H1 (cell line): ENCODE measurements around the gene LHFPL6. TPM values are rescaled to one million over a fixed set of nuclear protein-coding genes. Genes with fewer than 3 reads are reported as not detected.

Experiments
- CTCF ChIA-PET: fragments of 300-600 bp; sonication (Branson Sonifier 250); formaldehyde crosslinking; loops from one replicate; lab custom pipeline; 2021; ENCODE audit not compliant: partially characterized antibody; lab: Charles Lee
- POLR2A ChIA-PET: fragments of 300-600 bp; sonication (Branson Sonifier 250); formaldehyde crosslinking; loops from one replicate; lab custom pipeline; 2021; ENCODE audit warnings: inconsistent platforms; ENCODE audit not compliant: partially characterized antibody; lab: Charles Lee
- DNase-seq, 2 experiments: peaks; one replicate each; pipeline versions ENCODE4 v3.0.0 to v3.0.0-alpha.2; 2010 to 2022; ENCODE audit warnings: low spot score in 2 of 2, low read depth in 1 of 2, mixed read lengths in 1 of 2
- FAIRE-seq: peaks from 2 replicates; lab custom pipeline; 2011; peaks lifted over from hg19 to GRCh38; lab: Jason Lieb, UNC
- H2AFZ ChIP-seq: 2 replicates; pipeline ENCODE4 v1.8.1; 2012; ENCODE audit warnings: low read length, inconsistent platforms
- H2AK5ac ChIP-seq: 2 replicates; pipeline ENCODE4 v1.6.1; 2013; ENCODE audit warnings: low read depth, low read length
- H2BK120ac ChIP-seq: replicated peaks from 2 replicates; pipeline ENCODE3; 2013; ENCODE audit warnings: low read depth, low read length, inconsistent platforms
- H2BK12ac ChIP-seq: 2 replicates; pipeline ENCODE4 v1.6.1; 2013; ENCODE audit warnings: low read depth, low read length
- H2BK15ac ChIP-seq: 2 replicates; pipeline ENCODE4 v1.6.1; 2013; ENCODE audit warnings: low read length
- H2BK20ac ChIP-seq: 2 replicates; pipeline ENCODE4 v1.6.1; 2013; ENCODE audit warnings: low read length
- H2BK5ac ChIP-seq: 2 replicates; pipeline ENCODE4 v1.6.1; 2013; ENCODE audit warnings: low read depth, low read length
- H3K14ac ChIP-seq: 2 replicates; pipeline ENCODE4 v1.6.1; 2013; ENCODE audit warnings: inconsistent platforms; ENCODE audit not compliant: insufficient read length
- H3K18ac ChIP-seq: 2 replicates; pipeline ENCODE4 v1.6.1; 2013; ENCODE audit warnings: low read length; ENCODE audit errors: extremely low read depth
- H3K23ac ChIP-seq: 2 replicates; pipeline ENCODE4 v1.6.1; 2013; ENCODE audit warnings: inconsistent platforms; ENCODE audit not compliant: insufficient read length
- H3K23me2 ChIP-seq: 2 replicates; pipeline ENCODE4 v1.6.1; 2013; ENCODE audit warnings: low read depth, low read length
- H3K27ac ChIP-seq: 2 replicates; pipeline ENCODE4 v1.6.1; 2011; ENCODE audit warnings: low read depth, low read length, inconsistent platforms
- H3K27me3 ChIP-seq, 4 experiments: replicated peaks in 1 of 4; 1 replicate in 1 of 4; 2 replicates in 3 of 4; pipeline versions ENCODE4 v1.6.1 to v1.8.1; 2011 to 2013; ENCODE audit warnings: low read length in 3 of 4, mild to moderate bottlenecking in 3 of 4, inconsistent platforms in 2 of 4, mixed read lengths in 2 of 4, moderate library complexity in 1 of 4; ENCODE audit not compliant: control insufficient read depth in 3 of 4, insufficient read depth in 3 of 4; ENCODE audit errors: extremely low read depth in 1 of 4
- H3K36me3 ChIP-seq, 4 experiments: 2 replicates each; pipeline versions ENCODE4 v1.6.1 to v1.8.1; 2011 to 2013; ENCODE audit warnings: mild to moderate bottlenecking in 4 of 4, low read length in 3 of 4, moderate library complexity in 2 of 4, control low read depth in 1 of 4, inconsistent platforms in 1 of 4; ENCODE audit not compliant: insufficient read depth in 4 of 4, control insufficient read depth in 2 of 4
- H3K4ac ChIP-seq: replicated peaks from 2 replicates; pipeline ENCODE3; 2013; ENCODE audit warnings: low read length, low read depth, mixed read lengths, inconsistent platforms; ENCODE audit not compliant: insufficient read length
- H3K4me1 ChIP-seq, 4 experiments: replicated peaks in 1 of 4; 1 replicate in 1 of 4; 2 replicates in 3 of 4; pipeline versions ENCODE4 v1.6.1 to v1.8.1; 2011 to 2013; ENCODE audit warnings: low read length in 3 of 4, inconsistent platforms in 2 of 4, mixed read lengths in 1 of 4; ENCODE audit not compliant: insufficient read depth in 4 of 4, control insufficient read depth in 3 of 4
- H3K4me2 ChIP-seq, 2 experiments: 2 replicates each; pipeline versions ENCODE4 v1.6.1 to v1.8.1; 2011 to 2013; ENCODE audit warnings: low read depth in 2 of 2, low read length in 2 of 2, control low read depth in 1 of 2, inconsistent platforms in 1 of 2, mild to moderate bottlenecking in 1 of 2; ENCODE audit not compliant: insufficient read depth in 1 of 2
- H3K4me3 ChIP-seq, 4 experiments: fragments of 200-600, 300-600 bp in 1 of 4; sonication (generic), shearing (Covaris generic), sonication (Bioruptor Twin) in 1 of 4; 2 replicates each; pipeline versions ENCODE4 v1.5.1 to v1.8.1; 2011 to 2016; ENCODE audit warnings: low read length in 4 of 4, low read depth in 3 of 4, control low read depth in 2 of 4, inconsistent platforms in 2 of 4, mild to moderate bottlenecking in 2 of 4, mixed read lengths in 1 of 4, moderate library complexity in 1 of 4; ENCODE audit not compliant: insufficient read depth in 2 of 4; ENCODE audit errors: extremely low read depth in 1 of 4
- H3K56ac ChIP-seq: replicated peaks from 2 replicates; pipeline ENCODE3; 2013; ENCODE audit warnings: low read depth, mild to moderate bottlenecking, mixed read lengths, low read length, inconsistent platforms; ENCODE audit not compliant: insufficient read length
- H3K79me1 ChIP-seq: 2 replicates; pipeline ENCODE4 v1.6.1; 2013; ENCODE audit warnings: low read depth, low read length, control low read depth
- H3K79me2 ChIP-seq, 2 experiments: 2 replicates each; pipeline versions ENCODE4 v1.6.1 to v1.8.1; 2012 to 2013; ENCODE audit warnings: low read length in 2 of 2, mild to moderate bottlenecking in 2 of 2, inconsistent platforms in 1 of 2; ENCODE audit not compliant: insufficient read depth in 2 of 2, control insufficient read depth in 1 of 2
- H3K9ac ChIP-seq, 4 experiments: replicated peaks in 1 of 4; 1 replicate in 1 of 4; 2 replicates in 3 of 4; pipeline versions ENCODE4 v1.6.1 to v1.8.1; 2011 to 2013; ENCODE audit warnings: low read depth in 3 of 4, low read length in 3 of 4, control low read depth in 2 of 4, mild to moderate bottlenecking in 2 of 4, moderate library complexity in 2 of 4, inconsistent platforms in 1 of 4; ENCODE audit errors: extremely low read depth in 1 of 4
- H3K9me3 ChIP-seq, 2 experiments: 2 replicates each; pipeline versions ENCODE4 v1.6.1 to v1.8.1; 2012 to 2013; ENCODE audit warnings: mild to moderate bottlenecking in 2 of 2, moderate library complexity in 2 of 2, control low read depth in 1 of 2, inconsistent platforms in 1 of 2, low read depth in 1 of 2, low read length in 1 of 2, mixed read lengths in 1 of 2; ENCODE audit not compliant: insufficient read depth in 2 of 2
- H4K20me1 ChIP-seq, 2 experiments: replicated peaks in 1 of 2; 2 replicates each; pipeline versions ENCODE3 to v1.8.1; 2011 to 2013; ENCODE audit warnings: inconsistent platforms in 2 of 2, low read length in 2 of 2, mild to moderate bottlenecking in 1 of 2; ENCODE audit not compliant: insufficient read depth in 2 of 2, control insufficient read depth in 1 of 2
- H4K5ac ChIP-seq: 2 replicates; pipeline ENCODE4 v1.6.1; 2013; ENCODE audit warnings: low read length, low read depth, mixed read lengths, inconsistent platforms; ENCODE audit not compliant: insufficient read length
- H4K8ac ChIP-seq: 2 replicates; pipeline ENCODE4 v1.8.0; 2013; ENCODE audit warnings: mild to moderate bottlenecking, moderate library complexity, low read length, inconsistent platforms; ENCODE audit not compliant: insufficient read depth; ENCODE audit errors: extremely low read depth
- H4K91ac ChIP-seq: replicated peaks from 2 replicates; pipeline ENCODE3; 2013; ENCODE audit warnings: low read length, mixed read lengths, inconsistent platforms; ENCODE audit not compliant: insufficient read length
- BACH1 ChIP-seq: IDR thresholded peaks from 2 replicates; pipeline ENCODE4 v1.6.1; 2012; ENCODE audit warnings: low read length, improper control_type of control experiment
- KDM5A ChIP-seq: fragments of 200-600 bp; IDR thresholded peaks from 2 replicates; pipeline ENCODE4 v1.7.1; 2012; ENCODE audit warnings: mild to moderate bottlenecking, low read length, inconsistent platforms, mixed read lengths
- NRF1 ChIP-seq: IDR thresholded peaks from 2 replicates; pipeline ENCODE4 v1.6.1; 2011; ENCODE audit warnings: mild to moderate bottlenecking, low read depth, low read length, improper control_type of control experiment
- PHF8 ChIP-seq: fragments of 200-600 bp; sonication (generic); conservative IDR thresholded peaks from 2 replicates; pipeline ENCODE4 v1.7.1; 2012; ENCODE audit warnings: low read depth, mild to moderate bottlenecking, inconsistent platforms, low read length, moderate library complexity
- RBBP5 ChIP-seq: IDR thresholded peaks from 2 replicates; pipeline ENCODE4 v1.7.1; 2012; ENCODE audit warnings: low read depth, mild to moderate bottlenecking, inconsistent platforms, low read length, moderate library complexity, borderline replicate concordance
- SP1 ChIP-seq: IDR thresholded peaks from 2 replicates; pipeline ENCODE4 v1.6.1; 2011; ENCODE audit warnings: low read depth, low read length
- SRF ChIP-seq: IDR thresholded peaks from 2 replicates; pipeline ENCODE4 v1.6.1; 2011; ENCODE audit warnings: mild to moderate bottlenecking, low read depth, low read length, moderate library complexity
- TAF7 ChIP-seq: optimal IDR thresholded peaks from 2 replicates; pipeline ENCODE3; 2011; ENCODE audit warnings: low read depth, mild to moderate bottlenecking, inconsistent platforms, low read length, moderate library complexity, borderline replicate concordance
- WGBS, 2 experiments: shearing (Covaris generic) in 1 of 2; methylation state at CpG; one replicate each; pipeline versions ENCODE4 v1.1.6 to v1.1.7; 2013 to 2015; ENCODE audit warnings: low lambda C conversion rate in 2 of 2, mixed read lengths in 2 of 2, inconsistent platforms in 1 of 2, low coverage in 1 of 2, missing lambda C conversion rate in 1 of 2; ENCODE audit not compliant: insufficient replicate concordance in 2 of 2, insufficient coverage in 1 of 2, insufficient read length in 1 of 2; ENCODE audit errors: extremely low coverage in 1 of 2, missing lambda C conversion rate in 1 of 2; 5-methylcytosine and 5-hydroxymethylcytosine counted together
- polyA plus RNA-seq, 7 experiments: library from polyadenylated mRNA; depleted of rRNA in 3 of 7; stranded (reverse) in 5 of 7; unstranded in 2 of 7; fragments of >200 nt in 5 of 7; fragments of 200-250 nt in 2 of 7; gene quantifications; 1 replicate in 5 of 7; 2 replicates in 1 of 7; 4 replicates in 1 of 7; pipeline versions ENCODE4 v1.2.1 to v1.2.3, GENCODE V29; 2011 to 2013; ENCODE audit warnings: missing spikeins in 2 of 7, mixed read lengths in 2 of 7
- total RNA-seq: library from RNA; stranded (reverse); fragmentation: NEBNext Ultra II Directional; extraction: Animal tissue kit (Norgen Biotek cat#: 25700); gene quantifications from 2 replicates; pipeline ENCODE4 v1.2.1, GENCODE V29; 2021
- TF ChIP-seq, protein P1 (sequence below): IDR thresholded peaks from 2 replicates; pipeline ENCODE4 v1.6.1; 2011; ENCODE audit warnings: low read length, improper control_type of control experiment

The LHFPL6 gene
- total and polyA plus RNA-seq, 2 of the 8 experiments (the other 6 are each of a cell fraction or from before 2014, with no cell fraction given): 7.6 to 17.0 TPM

DNA sequence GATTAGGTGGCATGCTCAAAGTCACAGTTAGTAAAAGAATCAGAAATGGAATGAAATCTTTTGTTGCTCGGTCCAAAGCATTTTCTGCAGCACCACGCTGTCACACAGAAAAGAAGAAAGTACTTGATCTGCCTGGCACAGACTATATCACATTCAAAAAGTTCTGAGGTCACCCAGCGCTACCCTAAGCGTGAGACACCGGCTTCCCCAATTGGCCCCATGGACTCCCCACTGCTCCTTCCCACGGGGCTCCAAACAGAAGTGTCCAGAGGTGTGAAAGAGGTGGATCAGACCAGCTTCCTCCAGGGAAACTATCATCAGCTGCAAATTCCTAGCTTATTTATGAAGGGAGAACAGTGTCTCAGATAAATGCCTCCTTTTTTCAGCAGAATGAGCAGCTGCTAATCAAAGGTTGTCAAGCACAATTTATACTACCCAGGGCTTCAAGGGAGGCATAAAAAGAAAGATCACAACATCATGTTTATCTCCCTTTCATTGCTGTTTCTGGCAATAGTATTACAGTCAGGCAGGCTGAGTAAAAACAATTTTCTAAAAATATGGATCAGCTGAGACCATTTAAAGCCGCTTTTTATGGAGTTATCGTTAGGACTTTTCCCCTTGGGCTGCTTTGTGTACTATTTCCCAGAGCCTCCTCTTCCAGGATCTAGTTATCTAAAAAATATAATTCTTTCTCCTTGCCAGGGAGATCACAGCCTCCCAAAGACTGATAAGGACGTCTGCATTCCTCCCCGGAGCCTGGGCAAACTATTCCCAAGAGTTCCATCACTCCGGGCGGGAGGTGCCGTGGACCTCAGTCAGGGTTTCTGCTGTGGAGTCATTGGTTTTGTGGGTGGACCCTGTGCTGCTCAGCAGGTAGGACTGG lies 208.0 kb downstream of the LHFPL6 start:
- ChIA-PET CTCF (interaction anchor here (0.6 to 1.9 kb wide), 6 partner anchors 10 to 251 kb away, joined by 3 to 7 read pairs (median 3); no protein-coding TSS in a partner anchor), POLR2A (no interaction called here)
- no peak overlapping the region for H3K23ac ChIP-seq
- H3K56ac ChIP-seq: no peak overlapping the region
- peaks cover 0 to 8% of the 10 kb centered on the region in 2 experiments for H4K20me1 ChIP-seq
- H4K91ac ChIP-seq: no peak overlapping the region
- H3K4me3 ChIP-seq: no peak overlapping the region
- no peak overlapping the region for H3K18ac ChIP-seq
- 84% methylated on average over 13 of the region's 13 CpGs; no CpG with 5 or more reads in 1 of the 2 experiments for WGBS, 2 experiments
- H2AFZ ChIP-seq: no peak overlapping the region
- peaks cover 3 to 31% (median 14%) of the 10 kb centered on the region in 4 experiments for H3K27me3 ChIP-seq
- H2AK5ac ChIP-seq: no peak overlapping the region
- no peak overlapping the region for H3K4me2 ChIP-seq
- no peak overlapping the region for H2BK5ac ChIP-seq
- H3K4me1 ChIP-seq: peaks cover 0 to 4% (median 0%) of the 10 kb centered on the region in 4 experiments; a peak in 1 of 7 replicates
- FAIRE-seq (no peak), DNase-seq (no peak)
- H3K79me2 ChIP-seq: no peaks in the 10 kb centered on the region
- H4K5ac ChIP-seq: no peak overlapping the region
- no peak overlapping the region for H2BK20ac ChIP-seq
- no peak overlapping the region for H3K9ac ChIP-seq
- no peak overlapping the region for H3K4ac ChIP-seq
- TF ChIP-seq RBBP5 (no peak), TAF7 (no peak), KDM5A (no peak), SRF (no peak), PHF8 (no peak), SP1 (no peak), BACH1 (no peak), NRF1 (no peak)
- TF ChIP-seq, protein P1, sequence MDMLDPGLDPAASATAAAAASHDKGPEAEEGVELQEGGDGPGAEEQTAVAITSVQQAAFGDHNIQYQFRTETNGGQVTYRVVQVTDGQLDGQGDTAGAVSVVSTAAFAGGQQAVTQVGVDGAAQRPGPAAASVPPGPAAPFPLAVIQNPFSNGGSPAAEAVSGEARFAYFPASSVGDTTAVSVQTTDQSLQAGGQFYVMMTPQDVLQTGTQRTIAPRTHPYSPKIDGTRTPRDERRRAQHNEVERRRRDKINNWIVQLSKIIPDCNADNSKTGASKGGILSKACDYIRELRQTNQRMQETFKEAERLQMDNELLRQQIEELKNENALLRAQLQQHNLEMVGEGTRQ: no peak
- no peak overlapping the region for H3K27ac ChIP-seq
- no peaks in the 10 kb centered on the region for H3K36me3 ChIP-seq
- H3K79me1 ChIP-seq: no peaks in the 10 kb centered on the region
- no peak overlapping the region for H3K14ac ChIP-seq
- no peak overlapping the region for H2BK120ac ChIP-seq
- no peak overlapping the region for H2BK15ac ChIP-seq
- H3K9me3 ChIP-seq: no peaks in the 10 kb centered on the region
- no peak overlapping the region for H2BK12ac ChIP-seq
- no peak overlapping the region for H4K8ac ChIP-seq
- no peaks in the 10 kb centered on the region for H3K23me2 ChIP-seq
